Stimulated activated CD4-positive, alpha-beta T cell treated with anti-CD3 and anti-CD28 coated beads, Interleukin-1b, Interleukin-23, amount 100 ng/mL, for 1 hour (primary cell): ENCODE results near the gene TRIM25.

Source experiments
- DNase-seq, 2 donors: peaks; one replicate each; pipeline ENCODE4 v3.0.0-alpha.2; 2020; ENCODE audit warnings: low read depth in 2 of 2

TRIM25 gene

DNA sequence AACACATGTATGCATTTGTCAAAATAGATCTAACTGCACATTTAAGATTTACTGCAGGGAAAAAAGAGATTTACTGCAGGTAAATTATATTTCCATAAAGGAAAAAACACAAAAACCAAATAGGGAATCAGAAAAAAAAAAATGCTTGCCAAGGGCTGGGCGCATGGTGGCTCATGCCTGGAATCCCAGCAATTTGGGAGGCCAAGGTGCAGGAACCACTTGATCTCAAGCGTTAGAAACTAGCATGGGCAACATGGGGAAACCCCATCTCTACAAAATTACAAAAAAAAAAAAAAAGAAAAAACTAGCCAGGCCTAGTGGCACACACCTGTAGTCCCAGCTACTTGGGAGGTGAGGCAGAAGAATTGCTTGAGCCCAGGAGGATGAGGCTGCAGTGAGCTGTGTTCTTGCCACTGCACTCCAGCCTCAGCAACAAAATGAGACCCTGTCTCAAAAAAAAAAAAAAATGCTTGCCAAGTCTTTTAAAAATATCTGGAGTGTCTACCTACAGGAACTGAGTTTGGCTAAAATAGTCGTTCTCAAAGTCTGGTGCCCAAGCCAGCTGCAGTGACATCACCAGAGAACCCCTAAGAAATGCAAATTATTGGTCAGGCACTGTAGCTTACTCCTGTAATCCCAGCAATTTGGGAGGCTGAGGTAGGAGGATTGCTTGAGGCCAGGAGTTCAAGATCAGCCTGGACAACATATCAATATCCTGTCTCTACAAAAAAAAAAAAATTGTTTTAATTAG is 17.5 kb downstream of the TRIM25 start:
- DNase-seq: no peak

GRCh38 chr17:56894859-56895455 is 18.9 kb downstream of the TRIM25 start:
- DNase-seq: no peak

- DNase-seq: no peak
Observed at GRCh38 chr17:56893503-56893902, 20.3 kb downstream of the TRIM25 start.

DNA sequence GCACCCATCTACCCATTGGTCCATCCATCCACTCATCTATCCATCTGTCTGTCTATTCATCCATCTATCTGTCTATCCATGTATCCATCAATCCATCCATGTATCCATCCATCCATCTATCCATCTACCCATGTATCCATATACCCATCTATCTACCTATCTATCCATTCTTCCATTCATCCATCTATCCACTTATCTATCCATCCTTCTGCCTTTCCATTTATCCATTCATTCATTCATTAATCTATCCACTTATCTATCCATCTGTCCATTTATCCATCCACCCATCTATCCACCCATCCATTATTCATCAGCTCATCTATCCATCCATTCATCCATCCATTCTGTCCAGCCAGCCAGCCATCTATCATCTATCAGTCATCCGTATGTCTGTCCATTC is 21.5 kb downstream of the TRIM25 start:
- no peak for DNase-seq

GRCh38 chr17:56891751-56892150 is 22.1 kb downstream of the TRIM25 start:
- DNase-seq: peak in 1 of 2 donors; percentile 45

DNA sequence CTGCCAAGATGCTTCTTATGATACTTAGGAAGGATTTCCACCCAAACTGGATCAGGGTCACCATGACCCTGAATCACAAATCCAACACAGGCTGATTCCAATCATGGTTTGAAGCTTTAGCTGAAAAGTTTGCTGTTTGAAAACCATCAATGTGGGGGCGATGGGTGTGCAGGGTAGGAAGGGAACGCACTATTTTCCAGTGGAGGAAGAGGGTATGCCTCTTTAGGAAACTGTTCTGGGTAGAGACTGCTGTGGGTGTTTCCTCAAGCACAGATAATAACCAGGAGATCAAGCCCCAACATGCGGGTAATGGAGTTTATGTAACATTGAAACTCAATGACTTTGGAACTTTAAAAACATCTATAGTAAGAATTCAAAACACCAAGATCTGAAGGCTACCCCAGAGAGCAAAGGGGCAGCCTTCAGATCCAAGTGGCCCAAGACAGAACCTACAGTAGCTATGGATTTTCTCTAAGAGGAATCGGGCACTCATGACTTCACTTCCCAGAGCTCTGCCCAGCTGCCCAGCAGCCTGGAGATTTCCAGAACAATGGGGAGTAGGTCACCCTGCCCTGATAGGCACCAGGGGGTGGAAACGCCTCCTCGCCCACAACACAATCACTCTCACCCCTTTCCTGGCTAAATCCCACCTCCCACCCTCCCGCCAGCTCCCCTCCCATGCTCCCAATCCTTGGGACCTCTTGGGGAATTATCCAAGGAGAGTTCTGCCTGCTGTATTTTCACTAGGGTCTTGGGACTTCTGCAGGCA is 22.8 kb downstream of the TRIM25 start:
- no peak for DNase-seq

GRCh38 chr17:56890390-56890789 is 23.5 kb downstream of the TRIM25 start:
- no peak for DNase-seq

DNA sequence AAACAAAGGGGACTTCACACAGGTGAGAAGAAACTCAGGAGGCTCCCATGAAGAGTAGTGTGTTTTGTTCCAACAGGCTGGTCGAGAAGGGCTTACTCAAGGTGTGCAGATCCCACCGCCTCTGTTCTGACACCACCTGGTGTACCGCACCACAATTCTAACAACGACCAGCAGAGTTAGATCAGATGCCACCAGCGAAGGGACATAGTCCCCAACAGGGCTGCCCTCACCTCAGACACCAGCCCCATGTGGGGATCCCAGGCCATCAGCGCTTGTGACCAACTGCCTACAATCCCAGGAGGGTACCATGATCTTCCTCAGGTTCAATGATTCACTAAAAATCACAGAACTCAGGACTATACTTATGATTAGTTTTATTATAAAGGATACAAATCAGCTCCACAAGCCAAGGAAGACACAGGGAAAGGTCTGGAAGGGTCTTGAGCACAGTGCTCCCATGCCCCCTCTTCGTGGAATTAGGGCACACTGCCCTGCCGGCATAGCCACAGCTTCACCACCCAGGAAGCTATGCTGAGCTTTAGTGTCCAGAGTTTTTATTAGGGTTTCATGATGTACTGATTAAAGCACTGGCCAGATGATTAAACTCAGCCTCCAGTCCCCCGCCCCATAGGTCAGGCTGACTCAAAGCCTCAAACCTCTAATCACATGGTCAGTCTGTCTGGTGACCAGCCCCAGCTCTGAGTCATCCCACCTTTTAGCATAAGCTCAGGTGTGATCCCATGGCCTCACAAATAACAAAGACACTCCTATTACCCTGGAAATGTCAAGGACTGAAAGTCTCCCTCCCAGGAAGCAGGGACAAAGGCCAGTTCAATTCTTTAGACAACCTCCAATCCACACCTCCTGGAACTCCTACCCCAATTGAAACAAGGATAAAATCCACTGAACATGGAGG is 26.0 kb downstream of the TRIM25 start:
- no peak for DNase-seq

- DNase-seq: no peak
Observed at GRCh38 chr17:56887105-56887504, 26.7 kb downstream of the TRIM25 start.

- DNase-seq: no peak
Observed at GRCh38 chr17:56886288-56886731, 27.5 kb downstream of the TRIM25 start.

DNA sequence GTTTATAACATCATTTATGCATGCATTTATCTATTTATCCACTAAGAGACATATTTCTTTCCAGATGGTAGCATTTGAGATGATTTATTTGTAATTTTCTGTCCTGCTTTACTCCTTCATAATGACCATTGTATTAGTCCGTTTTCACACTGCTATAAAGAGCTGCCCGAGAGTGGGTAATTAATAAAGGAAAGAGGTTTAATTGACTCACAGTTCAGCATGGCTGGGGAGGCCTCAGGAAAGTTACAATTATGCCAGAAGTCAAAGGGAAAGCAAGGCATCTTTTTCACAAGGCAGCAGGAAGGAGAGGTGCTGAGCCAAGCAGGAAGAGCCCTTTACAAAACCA is 28.6 kb downstream of the TRIM25 start:
- DNase-seq: no peak

- no peak for DNase-seq
Observed at GRCh38 chr17:56884483-56885311, 29.2 kb downstream of the TRIM25 start.

- DNase-seq: no peak
Observed at GRCh38 chr17:56883616-56884015, 30.2 kb downstream of the TRIM25 start.

- no peak for DNase-seq
Observed at GRCh38 chr17:56881685-56882295, 32.1 kb downstream of the TRIM25 start.

DNA sequence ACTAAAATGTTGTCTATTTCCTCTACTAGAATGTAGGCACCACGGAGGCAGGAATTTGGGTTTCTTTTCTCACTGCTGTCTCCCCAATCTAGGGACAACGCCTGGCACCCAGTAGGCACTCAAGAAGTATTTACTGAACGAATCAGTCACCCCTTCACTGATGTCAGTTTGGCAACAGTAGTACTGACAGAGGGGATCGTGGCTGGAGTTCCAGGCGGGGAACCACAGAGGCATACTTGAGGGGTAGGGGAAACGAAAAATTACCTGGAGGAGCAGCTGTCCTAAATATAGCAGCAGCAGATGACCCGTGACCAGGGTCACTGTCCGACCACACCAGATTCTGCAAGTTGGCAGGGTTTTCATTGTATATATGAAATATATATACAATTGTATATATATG is 33.3 kb downstream of the TRIM25 start:
- DNase-seq: no peak

GRCh38 chr17:56880133-56880532 is 33.7 kb downstream of the TRIM25 start:
- DNase-seq: no peak

GRCh38 chr17:56879280-56879679 is 34.6 kb downstream of the TRIM25 start:
- no peak for DNase-seq

GRCh38 chr17:56876766-56877179 is 37.1 kb downstream of the TRIM25 start:
- DNase-seq: no peak

- DNase-seq: no peak
Observed at GRCh38 chr17:56870081-56870651, 43.7 kb downstream of the TRIM25 start.

- no peak for DNase-seq
Observed at GRCh38 chr17:56868716-56869115, 45.1 kb downstream of the TRIM25 start.
